Uterus (tissue), 2 donors: ENCODE measurements around the gene SNAPC4.

Experiments
- CTCF ChIP-seq, 4 experiments: fragments of 200-600 bp in 2 of 4; fragments of 450-650 bp in 2 of 4; sonication (generic) in 2 of 4; IDR thresholded peaks; one replicate each; pipeline ENCODE4 v1.5.1; 2016 to 2019; ENCODE audit warnings: antibody characterized with exemption in 4 of 4, mild to moderate bottlenecking in 2 of 4, moderate library complexity in 1 of 4
- POLR2A ChIP-seq, 2 donors: fragments of 450-650 bp; IDR thresholded peaks; one replicate each; pipeline ENCODE4 v1.6.1; 2016; ENCODE audit warnings: antibody characterized with exemption in 2 of 2, mild to moderate bottlenecking in 1 of 2, moderate library complexity in 1 of 2

- TF ChIP-seq CTCF (IDR thresholded peaks at IDR 0.05) (no peak), POLR2A (IDR thresholded peaks at IDR 0.05) (no peak)
Observed at GRCh38 chr9:136354592-136355085, 45.3 kb downstream of the SNAPC4 start.
